NCI-H1105 treated with DMSO at 0.1 percent for 48 hours (cell line): ENCODE results near the gene MCM8.
"Not testable (repeated sequence)": the region's sequence is repeated elsewhere in the genome, so short reads cannot be mapped to it uniquely, and the experiment has no call there.

Experiments
- DNase-seq: peaks from one replicate; lab custom pipeline; 2025; lab: John Stamatoyannopoulos, UW

Gene MCM8

DNA sequence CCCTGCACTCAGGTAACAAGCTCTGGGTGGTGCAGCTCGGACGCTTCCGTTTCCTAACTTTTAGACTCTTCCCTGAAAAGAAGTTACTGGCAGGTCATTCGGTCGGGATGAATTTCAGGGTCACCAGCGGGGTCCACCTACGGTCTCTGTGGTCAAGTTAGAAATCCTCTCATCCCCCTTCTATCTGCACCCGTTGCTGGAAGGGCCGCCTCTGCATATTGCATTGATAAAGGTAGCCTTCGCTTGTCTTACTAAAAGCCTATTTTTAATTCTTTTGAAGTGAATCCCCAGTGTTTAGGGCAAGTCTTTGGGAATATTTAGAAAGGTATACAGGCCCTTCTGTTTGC lies 56.1 kb downstream of the MCM8 start:
- DNase-seq, result no peak

DNA sequence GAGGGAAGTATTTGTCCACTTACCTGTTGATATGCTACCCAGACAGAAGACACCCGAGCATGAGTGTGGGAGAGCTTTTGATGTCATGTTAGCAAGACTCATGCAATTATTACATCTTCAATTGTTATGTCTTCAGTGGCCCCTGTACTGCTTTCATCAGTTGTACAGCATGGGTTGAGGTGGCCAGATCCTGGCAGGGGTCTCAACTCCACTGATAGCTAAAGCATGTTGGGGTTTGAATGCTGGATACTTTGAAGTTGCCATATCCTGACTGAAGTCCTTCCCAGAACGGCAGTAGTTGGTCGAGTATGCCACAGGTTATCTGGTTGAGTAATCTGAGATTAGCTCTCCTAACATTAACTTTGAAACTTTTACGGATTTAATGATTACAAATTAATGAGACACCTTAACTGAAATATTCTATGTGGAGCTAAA lies 56.7 kb downstream of the MCM8 start:
- DNase-seq, result no peak

DNA sequence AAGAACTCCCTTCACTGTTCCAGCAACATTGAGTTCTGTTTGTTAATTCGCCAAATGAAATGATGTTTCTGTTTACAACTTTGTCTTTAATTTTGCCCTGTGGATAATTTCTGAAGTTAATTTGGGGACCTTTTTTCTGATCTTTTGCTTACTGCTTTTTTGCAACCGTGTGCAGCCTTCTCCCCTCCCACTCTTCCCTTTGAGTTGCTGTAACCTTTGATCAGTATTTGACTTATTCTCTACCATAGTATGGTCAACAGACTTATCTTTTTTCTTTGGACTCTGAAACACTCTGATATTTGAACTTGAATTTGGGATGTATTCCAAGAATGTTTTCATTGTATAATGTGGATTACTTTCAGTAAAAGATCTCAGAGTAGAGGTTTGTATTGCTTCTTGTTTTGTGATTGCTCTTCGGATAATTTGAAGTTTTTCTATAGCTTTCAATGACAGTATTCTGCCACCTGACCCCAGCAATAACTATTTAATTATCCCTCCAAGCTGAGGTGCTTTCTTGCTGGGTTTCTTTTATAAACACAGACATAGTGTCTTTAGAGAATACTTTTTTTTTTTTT lies 57.2 kb downstream of the MCM8 start:
- DNase-seq, result no peak

DNA sequence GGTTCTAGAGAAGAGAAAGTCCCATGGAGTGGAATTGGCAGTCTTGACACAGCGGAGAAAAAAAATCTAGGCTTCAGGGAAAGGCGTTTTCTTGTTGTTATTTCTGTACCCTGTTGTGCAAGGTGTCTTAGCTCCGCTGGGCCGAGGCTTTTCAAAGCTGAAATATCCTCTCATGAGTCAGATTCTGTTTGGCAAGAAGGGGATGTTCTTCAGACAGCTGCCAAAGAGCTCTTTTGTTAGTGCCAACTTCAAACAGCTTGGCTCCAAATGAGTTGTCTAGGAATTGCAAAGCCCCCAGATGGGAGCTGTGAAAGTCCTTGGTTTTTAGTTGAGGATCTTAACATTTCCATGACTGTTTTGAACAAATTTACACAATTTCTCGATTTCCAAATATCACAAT lies 57.8 kb downstream of the MCM8 start:
- DNase-seq, result no peak

DNA sequence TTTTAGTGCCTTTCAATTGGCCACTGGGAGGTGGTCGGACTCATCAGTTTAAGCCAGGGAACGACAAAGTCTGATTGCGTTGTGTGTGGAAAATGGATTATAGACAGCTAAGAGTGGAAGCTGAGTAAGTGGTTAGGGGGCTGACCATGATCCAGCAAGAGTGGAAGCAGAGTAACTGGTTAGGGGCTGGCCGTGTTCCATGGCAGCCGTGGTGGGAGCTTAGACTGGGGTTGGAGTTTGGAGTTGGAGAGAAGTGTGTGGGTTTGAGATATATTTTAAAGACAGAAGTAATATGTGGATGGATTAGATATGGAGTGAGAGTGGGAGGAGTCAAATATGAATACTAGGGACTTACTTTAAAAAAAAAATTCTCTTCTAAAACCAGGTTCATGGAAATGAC lies 61.7 kb downstream of the MCM8 start:
- no peak for DNase-seq

DNA sequence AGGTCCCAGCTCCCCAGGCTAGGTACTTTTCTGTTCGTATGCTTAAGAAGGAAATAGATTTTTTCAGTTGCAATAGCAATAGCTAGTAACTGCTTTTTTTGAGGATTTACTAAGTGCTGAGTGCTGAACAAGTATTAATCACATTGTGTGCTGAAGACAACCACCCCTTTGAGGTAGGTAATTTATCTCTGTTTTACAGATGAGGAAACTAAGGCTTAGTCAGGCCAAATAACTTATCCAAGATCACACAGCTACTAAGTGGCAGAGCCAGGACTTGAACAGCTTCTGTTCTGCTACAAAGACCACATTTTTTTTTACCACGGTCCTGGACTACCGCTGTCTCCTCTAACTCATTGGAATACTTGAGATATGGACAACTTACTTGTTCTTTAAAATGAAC lies 63.6 kb downstream of the MCM8 start:
- DNase-seq, result no peak

DNA sequence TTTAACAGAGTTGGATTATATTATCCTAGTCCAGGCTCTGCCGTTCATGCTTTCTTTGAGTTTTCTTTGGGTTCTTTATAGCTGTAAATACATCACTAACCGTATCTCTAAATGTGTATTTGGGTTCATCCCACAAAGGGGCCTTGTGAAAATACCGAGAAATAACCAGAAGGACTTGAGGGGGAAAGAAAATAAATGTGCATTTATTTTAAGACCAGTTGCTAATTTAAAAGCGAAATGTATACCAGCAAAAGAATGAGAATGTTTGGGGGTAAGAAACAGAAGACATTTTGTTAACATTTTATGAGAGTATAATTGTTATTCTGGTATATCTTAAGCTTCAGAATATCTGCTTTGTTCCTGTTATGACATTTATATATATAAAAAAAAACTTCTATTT lies 64.5 kb downstream of the MCM8 start:
- DNase-seq, result no peak

DNA sequence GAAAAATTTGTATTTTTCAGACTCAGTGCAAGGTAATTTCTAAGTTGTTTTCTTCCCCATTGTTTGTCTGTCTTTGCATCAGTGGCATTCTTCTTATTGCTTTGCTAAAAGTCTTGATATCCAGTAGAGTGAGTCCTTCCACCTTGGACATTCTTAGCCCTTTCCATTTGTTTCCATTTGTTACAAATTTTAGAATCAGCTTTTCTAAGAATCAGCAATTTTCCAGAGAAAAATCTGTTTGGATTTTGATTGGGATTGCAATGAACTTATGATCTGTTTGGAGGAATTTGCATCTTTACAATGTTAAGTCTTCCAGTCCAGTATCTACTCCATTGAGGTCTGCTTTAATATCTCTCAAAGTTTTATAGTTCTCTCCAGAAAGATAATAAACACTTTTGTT lies 67.0 kb downstream of the MCM8 start:
- DNase-seq, result no peak

DNA sequence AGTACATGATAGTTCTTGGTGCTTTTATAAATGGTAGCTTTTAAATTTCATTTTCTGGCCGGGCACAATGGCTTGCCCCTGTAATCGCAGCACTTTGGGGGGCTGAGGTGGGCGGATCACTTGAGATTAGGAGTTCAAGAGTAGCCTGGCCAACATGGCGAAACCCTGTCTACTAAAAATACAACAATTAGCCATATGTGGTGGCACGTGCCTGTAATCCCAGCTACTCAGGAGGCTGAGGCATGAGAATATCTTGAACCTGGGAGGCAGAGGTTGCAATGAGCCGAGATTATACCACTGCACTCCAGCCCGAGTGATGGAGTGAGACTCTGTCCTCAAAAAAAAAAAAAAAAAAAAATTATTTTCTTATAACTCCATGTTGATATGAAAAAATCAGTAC lies 67.4 kb downstream of the MCM8 start:
- no peak for DNase-seq

DNA sequence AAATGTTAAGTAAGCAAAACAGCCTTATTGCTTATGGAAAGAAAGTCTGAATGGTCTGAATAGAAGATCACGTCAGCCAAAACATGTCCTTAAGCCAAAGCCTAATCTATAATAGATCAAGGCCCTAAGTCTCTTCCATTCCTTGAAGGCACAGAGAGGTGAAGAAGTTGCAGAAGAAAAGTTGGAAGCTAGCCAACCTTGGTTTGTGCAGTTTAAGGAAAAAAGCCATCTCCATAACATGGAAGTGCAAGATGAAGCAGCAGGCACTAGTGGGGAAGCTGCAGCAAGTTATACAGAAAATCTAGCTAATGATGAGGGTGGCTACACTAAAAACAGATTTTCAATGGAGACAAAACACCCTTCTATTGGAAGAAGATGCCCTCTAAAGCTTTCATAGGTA lies 74.3 kb downstream of the MCM8 start:
- DNase-seq, result no peak

DNA sequence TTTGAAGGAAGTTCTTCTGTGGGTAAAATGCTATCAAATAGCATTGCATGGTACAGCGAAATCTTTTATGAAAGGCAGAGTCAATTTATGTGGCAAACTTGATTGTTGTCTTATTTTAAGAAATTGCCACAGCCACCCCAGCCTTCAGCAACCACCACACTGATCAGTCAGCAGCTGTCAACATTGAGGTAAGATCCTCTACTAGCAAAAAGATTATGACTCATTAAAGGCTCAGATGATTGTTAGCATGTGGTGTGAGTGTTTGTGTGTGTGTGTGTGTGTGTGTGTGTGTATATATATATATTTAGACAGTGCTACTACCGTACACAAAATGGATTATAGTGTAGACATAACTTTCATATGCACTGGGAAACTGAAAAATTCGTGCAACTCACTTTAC lies 75.6 kb downstream of the MCM8 start:
- DNase-seq, result no peak

DNA sequence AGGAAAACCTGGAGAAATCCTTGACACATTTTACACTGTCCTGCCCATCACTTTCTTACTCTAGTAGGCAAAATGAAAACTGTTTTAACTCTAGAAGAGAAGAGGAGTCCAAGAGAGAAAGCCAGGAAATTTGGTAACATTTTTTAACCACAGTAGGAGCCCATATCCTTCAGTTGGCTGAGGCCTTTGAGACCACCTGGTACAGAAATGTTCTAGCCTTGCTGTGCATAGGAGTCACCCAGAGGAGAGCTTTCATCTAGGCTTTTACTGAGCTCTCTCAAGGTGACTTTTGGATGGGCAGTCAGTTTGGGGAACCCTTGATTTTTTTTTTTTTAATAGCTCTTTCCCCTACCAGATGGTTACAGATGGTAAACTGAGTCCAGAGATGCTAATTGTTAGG lies 78.4 kb downstream of the MCM8 start:
- DNase-seq, result no peak

DNA sequence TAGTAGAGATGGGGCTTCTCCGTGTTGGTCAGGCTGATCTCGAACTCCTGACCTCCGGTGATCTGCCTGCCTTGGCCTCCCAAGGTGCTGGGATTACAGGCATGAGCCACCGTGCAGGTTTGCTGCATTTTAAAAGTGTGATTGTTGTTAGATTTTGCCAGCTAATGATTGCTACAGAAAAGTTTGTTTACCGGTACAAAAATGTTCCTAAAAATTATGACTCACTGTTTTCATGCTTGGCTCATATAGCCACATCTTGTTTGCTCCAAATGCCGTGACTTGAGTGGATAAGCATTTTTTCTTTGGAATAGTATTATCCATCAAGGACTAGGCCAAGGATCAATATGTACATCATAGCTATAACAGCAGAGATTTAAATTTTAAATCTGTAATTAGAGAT lies 79.1 kb downstream of the MCM8 start:
- no peak for DNase-seq

DNA sequence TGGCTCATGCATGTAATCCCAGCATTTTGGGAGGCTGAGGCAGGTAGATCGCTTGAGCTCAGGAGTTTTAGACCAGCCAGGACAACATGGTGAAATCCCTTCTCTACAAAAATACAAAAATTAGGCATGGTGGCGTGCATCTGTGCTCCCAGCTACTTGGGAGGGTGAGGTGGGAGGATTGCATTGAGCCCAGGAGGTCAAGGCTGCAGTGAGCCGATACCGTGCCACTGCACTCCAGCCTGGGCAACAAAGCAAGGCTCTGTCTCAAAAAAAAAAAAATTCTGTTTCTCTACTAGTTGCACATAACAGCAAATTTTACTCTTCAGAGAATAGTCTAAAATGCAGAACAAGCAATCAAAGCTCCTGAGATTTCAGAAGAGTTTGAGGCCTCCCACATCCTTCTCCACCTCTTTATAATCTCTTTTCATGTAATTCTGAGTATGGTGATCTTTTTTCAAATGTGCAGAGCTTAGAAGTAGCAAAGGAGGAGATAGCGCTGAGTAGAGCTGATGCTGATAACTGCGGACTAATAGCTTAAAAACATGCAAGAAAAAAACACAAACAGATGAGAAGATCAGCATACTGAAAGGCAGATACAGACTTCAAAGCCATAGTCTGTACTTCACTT lies 80.1 kb downstream of the MCM8 start:
- no peak for DNase-seq

DNA sequence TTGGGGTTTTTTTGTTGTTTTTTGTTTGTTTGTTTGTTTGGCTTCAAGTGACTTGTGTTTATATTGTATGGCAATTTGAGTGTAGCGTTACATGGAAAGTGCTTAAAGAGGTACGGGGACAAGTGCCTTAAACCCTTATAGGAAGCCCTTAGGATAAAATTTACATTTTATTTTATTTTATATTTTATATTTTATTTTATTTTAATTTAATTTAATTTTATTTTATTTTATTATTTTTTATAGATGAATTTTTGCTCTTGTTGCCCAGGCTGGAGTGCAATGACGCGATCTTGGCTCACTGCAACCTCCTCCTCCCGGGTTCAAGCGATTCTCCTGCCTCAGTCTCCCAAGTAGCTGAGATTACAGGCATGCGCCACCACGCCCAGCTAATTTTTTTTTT lies 82.5 kb downstream of the MCM8 start:
- not testable (repeated sequence) for DNase-seq

DNA sequence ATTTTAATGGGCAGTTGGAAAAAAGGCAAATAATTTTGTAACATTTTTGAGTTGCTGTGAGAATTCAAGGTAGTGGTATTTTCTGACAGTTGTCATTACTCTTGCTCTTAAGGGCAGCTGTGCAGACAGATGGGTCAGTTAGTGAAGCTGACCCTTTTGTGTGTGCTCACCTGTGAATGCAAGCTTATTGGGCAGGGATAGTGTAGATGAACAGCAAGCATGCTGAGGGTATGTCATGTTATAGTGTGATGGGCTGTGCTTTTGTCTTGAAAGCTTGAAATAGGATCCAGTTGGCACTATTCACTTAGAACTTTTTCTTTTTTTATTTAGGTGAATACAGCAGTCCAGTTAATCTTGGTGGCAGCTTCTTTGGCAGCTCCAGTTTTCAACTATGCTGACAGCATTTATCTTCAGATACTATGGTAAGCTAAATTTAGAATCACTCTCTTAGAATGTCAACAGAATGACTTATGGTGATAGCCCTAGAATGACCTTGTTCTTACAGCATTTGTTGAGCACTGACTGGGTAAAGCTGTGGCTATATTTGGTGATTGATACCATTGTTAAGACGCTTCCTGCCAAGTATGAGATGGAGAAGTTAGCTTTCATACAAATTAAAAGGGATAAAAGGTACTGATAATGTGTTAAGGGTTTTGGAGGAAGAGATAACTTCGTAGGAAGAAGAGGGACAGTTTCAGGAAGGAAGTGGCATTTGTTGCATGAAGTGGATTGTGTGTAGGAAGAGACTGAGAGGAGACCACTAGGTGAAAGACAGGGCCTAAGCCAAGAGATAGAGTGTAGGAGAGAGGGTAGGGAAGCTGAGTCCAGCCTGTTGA lies 83.9 kb downstream of the MCM8 start:
- DNase-seq, result no peak

DNA sequence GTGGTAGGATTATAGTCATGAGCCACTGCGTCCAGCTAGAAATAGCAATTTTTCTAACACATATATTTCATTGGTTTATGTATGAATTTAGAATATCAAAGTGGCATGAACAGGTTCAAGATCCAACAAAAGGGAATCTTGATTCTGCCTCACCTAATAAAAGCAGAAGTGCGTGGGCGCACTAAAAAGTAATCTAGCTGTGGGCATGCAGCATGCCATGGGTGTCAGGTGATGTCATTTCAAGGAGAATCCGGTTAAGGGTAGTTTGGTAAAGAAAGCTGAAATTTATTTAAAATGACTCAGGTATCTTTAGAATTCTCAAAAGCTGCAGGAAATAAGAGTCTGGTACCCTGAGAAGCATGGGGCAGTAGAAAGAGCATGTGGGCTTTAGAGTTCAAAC lies 85.8 kb downstream of the MCM8 start:
- DNase-seq, result no peak

DNA sequence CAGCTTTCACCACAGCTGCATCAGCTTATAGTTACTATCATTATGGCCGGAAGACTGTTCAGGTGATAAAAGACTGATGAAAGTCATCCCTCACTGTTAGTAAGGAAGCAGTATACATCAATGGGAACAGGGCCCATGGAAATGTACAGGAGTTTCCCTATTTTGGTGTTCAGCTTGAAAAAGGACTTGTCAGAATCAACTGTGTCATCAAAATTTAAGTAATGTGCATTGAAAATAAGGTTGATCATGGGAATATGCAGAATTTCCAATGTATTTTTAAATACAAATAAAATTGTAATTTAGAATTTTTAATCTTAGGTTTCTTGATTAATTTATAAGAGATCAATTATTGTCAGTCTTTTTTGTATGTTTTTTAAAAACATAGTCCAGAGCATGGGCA lies 86.6 kb downstream of the MCM8 start:
- DNase-seq, result no peak

DNA sequence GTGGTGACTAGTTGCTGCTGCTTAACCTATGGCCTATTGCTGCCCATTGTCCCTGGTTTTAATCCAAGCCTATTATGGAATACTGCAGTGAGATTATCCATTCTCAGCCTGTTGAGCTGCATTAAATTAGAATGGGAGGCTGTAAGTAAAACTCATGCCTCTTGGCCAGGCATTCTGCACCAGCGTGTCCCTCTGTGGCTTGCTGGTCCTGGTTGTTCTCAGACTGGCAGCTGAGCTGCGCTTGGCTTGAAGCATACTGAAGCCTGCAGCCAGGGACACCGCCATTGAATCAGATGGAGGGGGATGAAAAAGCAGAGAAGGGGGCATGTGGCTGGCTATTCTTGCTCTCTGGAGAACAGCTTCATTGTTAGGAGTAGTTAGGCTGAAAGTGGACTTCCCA lies 87.8 kb downstream of the MCM8 start:
- DNase-seq, result no peak

DNA sequence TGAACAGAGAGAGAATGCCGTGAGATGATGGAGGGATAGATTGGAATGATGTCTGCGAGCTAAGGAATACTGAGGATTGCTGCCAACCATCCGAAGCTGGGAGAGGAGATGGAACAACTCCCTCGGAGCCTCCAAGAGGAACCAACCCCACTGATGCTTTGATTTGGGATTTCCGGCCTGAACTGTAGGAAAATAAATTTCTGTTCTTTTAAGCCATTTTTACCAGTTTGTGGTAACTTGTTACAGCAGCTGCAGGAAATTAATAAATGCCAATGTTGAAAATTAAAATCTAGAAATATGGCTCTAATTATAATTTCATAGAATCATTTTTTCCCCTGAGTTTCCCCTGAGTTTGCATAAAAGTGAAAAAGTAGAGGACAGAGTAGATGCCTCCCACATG lies 89.3 kb downstream of the MCM8 start:
- DNase-seq, result no peak

DNA sequence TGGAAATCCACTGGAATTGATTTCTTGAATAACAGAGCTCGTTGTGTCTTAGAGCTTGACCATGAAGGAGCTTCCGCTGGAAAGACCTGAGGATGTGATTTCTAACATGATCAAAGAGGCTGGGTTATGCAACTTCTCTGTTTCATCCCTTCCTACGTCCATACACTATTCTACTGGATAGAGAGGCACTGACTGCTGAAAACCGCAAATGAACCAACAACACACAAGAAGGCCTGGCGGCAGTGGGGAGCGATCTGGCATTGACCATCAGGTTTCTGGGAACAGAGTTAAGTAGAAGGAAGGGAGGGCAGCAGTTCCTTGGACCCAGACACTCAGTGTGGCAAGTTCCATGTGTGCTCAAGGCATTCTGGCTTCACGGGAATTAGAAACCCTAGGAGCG lies 90.1 kb downstream of the MCM8 start:
- no peak for DNase-seq

DNA sequence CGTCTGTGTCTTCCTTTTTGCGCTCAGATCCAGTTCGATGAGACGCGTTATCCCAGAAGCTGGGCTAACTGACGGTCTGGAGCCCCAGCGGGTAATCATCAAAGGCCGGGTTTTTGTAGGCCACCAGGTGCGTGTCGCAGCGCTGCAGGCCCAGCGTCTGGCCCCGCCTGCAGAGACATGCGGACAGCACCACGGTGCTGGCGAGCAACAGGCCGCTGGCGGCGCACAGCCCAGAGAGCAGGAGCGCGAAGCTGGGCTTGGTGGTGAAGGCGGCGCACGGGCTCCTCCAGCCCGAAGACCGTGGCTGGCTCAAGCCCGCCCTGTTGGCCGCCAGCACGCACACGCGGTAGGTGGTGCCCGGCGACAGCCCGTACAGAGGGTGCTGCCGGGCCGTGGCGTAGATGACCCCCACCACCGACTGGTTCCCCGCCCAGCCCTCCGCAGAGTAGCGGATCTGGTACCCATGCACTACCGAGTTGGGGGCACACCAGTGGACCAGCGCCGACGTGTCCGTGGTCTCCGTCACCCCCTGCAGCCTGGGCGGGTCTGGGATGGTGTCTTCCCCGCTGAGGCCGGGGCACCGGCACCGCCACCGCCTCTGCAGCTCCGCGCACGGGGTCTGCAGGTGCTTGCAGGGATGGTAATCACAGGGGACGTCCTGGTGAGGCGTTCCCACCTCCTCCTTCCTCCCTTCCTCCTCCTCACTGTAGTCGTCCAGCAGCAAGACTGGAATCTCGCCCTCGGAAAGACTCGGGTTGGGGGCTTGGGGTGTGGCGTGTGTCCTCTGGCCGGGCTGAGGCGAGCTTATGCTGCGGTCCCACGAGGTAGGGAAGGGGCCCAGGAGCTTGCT lies 90.7 kb downstream of the MCM8 start:
- DNase-seq, result no peak

DNA sequence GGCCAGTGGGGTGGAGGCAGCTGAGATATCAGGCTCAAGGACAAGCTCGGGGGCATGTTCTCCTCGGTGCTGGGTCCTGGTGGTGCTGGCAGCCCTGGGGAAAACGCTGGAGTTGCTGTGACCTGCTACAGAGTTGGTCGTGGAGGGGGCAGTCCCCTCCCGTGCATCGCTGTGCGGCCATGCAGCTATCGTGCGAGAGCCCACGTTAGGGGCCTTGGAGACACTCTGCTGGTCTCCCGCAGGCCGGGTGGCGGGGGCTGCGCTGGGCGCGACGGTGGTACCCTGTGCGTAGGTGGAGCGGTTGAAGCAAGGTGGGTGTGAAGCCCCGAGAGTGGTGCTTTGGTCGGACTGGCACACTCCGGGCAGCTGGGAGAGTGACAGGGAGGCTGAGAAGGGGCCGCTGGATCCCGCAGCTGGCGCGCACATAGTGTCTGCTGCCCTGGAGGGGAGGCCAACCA lies 91.4 kb downstream of the MCM8 start:
- DNase-seq, result no peak
